GM19372 (cell line): ENCODE measurements around the gene MAX.

Source experiments
- ATAC-seq: cut with Tn5 transposase; IDR thresholded peaks from one replicate; pipeline ENCODE4 v1.9.1; 2021; ENCODE audit warnings: mild to moderate bottlenecking, low read depth, moderate library complexity; ENCODE audit not compliant: unreplicated experiment

The MAX gene

GRCh38 chr14:65074449-65075150, 27.7 kb downstream of the MAX start:
- no peak for ATAC-seq

GRCh38 chr14:65073605-65074201, 28.6 kb downstream of the MAX start:
- no peak for ATAC-seq

- ATAC-seq: no peak
These were observed 29.4 kb downstream of the MAX start for GRCh38 chr14:65072937-65073336.

GRCh38 chr14:65072256-65072655, 30.1 kb downstream of the MAX start:
- no peak for ATAC-seq

- no peak for ATAC-seq
These were observed 30.8 kb downstream of the MAX start for GRCh38 chr14:65071544-65071943.

- ATAC-seq: no peak
These were observed 31.8 kb downstream of the MAX start for GRCh38 chr14:65070471-65070976.

- no peak for ATAC-seq
These were observed 32.4 kb downstream of the MAX start for GRCh38 chr14:65069874-65070413.

- no peak for ATAC-seq
These were observed 36.6 kb downstream of the MAX start for GRCh38 chr14:65065719-65066118.

- ATAC-seq: no peak
These were observed 39.9 kb downstream of the MAX start for GRCh38 chr14:65062096-65063075.

- ATAC-seq: no peak
These were observed 44.6 kb downstream of the MAX start for GRCh38 chr14:65057695-65058094.

- ATAC-seq: no peak
These were observed 47.7 kb downstream of the MAX start for GRCh38 chr14:65054471-65055085.

GRCh38 chr14:65053466-65053865, 48.9 kb downstream of the MAX start:
- no peak for ATAC-seq

- no peak for ATAC-seq
These were observed 49.5 kb downstream of the MAX start for GRCh38 chr14:65052832-65053231.

- ATAC-seq: no peak
These were observed 56.6 kb downstream of the MAX start for GRCh38 chr14:65045709-65046108.

- ATAC-seq: no peak
These were observed 57.3 kb downstream of the MAX start for GRCh38 chr14:65045006-65045405.

- ATAC-seq: no peak
These were observed 57.7 kb downstream of the MAX start for GRCh38 chr14:65044596-65044959.

GRCh38 chr14:65043893-65044595, 58.3 kb downstream of the MAX start:
- ATAC-seq: no peak

- no peak for ATAC-seq
These were observed 59.5 kb downstream of the MAX start for GRCh38 chr14:65042731-65043372.

- ATAC-seq: no peak
These were observed 60.0 kb downstream of the MAX start for GRCh38 chr14:65042296-65042695.
